Activated T-cell treated with anti-CD3 and anti-CD28 coated beads, Interleukin-2, amount 50 U/mL, for 48 hours (primary cell): ENCODE results near the gene FBXW8.
A peak's percentile ranks its signal among the peaks of the same experiment; 100 is the strongest.

ENCODE experiments used
- DNase-seq, 2 experiments: peaks; one replicate each; pipeline ENCODE4 v3.0.0-alpha.2; 2020

Gene FBXW8

DNA sequence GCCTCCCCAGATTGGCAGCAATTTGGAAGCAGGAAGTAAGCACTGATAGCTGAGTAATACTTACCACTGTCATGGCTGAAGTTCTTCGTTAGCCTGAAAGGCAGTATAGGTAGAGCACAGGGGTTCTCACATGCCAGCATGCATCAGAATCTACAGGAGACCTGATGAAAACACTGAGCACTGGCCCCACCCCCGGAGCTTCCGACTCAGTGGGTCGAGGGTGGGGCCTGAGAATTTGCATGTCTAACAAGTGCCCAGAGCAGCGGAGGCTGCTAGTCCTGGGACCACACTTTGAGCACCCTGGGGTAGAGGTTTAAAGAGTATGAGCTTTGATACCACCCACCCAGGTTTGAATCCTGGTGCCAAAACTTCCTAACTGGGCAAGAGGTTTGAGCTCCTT, 89.6 kb downstream of the FBXW8 start:
- no peak for DNase-seq

DNA sequence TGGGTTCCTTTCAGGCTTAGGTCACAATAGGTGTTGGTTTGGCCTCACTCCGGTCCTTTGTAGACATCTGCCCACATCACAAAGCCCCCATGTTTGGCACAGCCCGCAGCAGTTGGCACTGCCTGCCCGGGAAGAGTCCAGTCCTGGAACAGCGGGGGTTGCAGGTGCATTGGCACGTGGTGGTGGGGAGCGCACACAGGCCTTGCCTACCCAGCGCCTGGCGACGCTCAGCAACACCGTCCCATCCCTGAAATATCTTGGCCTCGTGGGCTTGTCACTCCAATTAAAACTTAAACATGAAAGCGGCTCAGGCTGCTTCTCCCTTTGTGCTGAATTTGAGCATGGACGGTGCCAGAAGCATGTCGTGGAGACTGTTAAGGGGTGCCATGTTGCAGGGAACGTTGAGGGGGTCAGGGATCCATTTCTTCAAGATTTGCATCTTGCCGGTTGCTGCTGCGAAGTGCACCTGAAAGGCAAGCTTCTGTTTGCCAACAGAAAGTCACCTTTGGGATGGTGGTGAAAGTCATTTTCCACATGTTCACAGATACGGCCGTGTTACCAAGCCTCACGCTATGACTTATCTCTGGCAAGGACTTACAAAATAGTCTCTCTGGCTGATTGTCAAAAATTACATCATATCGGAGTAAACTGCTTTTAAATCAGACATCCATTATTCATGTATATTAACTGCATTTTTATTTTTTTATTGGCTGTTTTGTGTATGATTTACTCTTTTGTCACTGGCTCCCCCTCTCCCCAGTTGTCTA, 91.5 kb downstream of the FBXW8 start:
- no peak for DNase-seq

DNA sequence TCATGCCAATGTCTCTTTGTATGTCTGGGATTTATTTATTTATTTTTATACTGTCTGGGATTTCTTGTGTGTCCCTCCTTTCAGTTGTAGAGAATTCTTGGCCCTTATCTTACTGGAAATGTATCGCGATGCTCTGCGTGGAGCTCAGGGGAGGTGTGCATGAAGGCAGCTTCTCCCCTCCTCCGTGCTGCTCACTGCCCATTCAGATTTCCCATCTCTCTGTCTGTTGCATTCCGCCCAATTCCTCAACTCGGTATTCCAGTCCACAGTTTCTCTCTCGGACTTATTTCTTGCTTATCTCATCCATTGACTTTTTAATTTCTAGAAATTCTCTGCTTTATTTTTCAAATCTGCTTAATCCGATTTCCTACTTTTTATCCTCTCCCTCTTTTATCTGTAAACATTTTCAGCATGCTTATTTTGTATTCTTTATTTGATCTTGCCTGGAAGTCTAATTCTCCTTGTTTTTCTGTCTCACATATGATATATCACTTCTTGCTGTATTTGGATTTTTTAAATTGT, 93.2 kb downstream of the FBXW8 start:
- no peak for DNase-seq

DNA sequence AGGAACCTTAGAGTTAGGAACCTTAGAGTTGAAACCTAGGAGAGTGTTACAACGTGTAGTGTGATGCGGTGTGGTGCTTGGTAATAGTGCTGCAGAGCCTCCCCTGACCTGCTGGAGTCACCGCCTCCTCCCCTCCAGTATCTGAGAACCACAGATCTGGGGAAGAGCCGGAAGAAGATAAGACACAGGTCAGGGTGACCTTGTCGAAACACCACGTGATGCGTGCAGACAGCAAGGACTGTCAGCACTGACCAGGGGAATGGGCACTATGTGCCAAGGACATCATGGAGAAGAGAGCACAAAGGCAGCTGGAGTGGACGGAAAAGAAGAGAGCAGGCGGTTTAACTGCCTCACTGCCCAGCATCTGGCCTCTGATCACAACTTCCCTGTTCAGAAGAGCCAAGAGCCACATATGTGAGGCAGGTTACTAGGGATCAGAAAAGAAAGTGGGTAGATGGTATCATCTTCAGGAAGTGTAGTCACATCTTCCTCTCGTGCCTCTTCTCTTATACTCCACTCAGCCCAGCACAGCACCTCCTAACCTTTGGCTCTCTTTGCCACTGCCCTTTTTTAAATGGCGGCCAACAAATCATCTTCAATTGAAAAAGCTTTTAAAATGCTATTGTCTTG, 94.8 kb downstream of the FBXW8 start:
- no peak for DNase-seq

DNA sequence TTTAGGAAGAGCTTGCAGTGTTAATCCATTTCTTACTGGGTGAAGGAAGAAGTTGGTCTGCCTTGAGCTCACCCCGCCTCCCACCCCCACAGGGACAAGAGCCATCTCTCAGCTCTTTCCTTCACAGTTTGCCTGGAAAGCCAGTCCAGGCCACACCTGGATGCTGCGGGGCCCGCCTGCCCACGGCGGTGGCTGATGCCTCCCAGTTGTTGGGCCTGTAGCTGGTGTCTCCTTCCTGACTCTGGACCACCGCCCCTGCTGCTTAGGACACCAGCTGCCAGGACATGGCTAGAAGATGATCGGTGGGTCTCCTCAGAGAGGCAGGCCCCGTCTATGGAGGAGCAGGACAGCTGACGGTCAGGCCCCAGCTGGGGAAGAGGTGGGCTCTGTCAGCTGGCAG, 95.6 kb downstream of the FBXW8 start:
- DNase-seq: no peak

DNA sequence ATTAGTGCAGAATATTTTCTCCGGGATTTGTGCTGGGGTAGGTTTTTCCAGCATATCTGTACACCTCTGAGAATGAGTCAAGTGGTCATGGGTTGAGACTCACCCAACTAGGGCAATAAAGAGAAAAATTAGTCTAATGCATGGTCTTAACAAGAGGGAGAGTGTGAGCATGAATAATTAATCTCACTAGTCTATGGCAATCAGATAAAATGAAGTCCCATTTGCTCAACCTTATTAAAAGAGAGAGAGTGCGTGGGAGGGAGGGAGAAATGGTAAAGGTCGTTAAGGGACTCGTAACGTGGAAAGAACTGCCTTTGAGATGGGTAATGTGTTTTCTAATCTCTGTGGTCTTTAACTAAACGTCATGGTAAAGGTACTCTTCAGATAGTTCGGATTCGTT, 96.8 kb downstream of the FBXW8 start:
- DNase-seq: no peak

DNA sequence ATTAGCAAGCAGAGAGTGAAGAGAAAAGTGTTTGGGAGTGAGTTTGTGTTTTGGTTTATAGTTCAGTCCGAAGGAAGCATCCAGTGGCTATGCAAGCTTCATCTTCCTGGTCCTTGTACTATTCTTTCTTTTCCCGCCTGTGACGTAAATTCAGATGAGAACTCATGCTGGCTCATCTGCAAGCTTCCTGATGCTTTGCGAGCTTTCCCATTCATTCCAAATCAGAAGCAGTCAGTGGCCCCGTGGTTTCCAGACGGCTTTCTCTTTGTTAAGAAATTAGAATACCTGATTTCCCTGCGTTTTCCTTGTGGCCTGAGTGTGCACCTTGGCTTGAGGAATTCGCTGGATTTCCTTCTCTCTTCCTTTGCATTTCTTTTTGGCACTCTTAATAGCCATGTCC, 99.0 kb downstream of the FBXW8 start:
- DNase-seq: no peak

DNA sequence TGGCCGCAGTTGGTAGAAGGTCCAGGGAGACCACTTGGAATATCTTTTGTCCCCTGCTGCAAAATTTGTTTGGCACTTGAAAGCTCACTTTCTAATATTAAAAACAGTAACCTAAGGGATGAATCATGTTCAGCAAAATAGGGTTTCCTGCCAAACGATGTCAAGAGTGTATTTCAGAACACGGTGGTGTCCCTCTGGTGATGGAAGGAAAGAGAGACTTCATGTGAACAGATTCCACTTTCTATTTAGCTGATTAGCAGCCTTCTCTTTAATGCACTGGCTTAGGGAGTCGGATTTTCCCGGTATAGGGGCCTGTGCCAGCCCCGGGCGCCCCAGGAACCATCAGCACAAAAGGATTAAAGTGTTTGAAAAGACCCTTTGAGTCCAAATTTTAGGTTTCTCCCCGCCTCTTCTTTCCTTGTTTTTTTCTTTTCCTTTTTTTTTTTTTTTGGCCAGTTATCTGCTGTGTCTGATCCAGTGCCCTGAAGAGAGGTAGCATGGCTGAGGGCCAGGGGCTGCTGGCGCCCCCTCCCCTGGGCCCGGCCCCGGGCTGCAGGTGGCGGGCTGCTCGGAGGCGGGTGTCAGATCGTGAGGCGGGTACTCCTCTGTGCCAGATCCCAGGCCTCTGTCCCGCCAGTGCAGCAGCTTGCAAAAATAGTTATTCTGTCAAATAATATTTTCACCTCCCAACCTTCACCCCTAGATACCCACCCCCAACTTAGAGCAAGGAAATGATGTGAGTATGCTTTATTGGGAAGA, 100.1 kb downstream of the FBXW8 start:
- DNase-seq: no peak

DNA sequence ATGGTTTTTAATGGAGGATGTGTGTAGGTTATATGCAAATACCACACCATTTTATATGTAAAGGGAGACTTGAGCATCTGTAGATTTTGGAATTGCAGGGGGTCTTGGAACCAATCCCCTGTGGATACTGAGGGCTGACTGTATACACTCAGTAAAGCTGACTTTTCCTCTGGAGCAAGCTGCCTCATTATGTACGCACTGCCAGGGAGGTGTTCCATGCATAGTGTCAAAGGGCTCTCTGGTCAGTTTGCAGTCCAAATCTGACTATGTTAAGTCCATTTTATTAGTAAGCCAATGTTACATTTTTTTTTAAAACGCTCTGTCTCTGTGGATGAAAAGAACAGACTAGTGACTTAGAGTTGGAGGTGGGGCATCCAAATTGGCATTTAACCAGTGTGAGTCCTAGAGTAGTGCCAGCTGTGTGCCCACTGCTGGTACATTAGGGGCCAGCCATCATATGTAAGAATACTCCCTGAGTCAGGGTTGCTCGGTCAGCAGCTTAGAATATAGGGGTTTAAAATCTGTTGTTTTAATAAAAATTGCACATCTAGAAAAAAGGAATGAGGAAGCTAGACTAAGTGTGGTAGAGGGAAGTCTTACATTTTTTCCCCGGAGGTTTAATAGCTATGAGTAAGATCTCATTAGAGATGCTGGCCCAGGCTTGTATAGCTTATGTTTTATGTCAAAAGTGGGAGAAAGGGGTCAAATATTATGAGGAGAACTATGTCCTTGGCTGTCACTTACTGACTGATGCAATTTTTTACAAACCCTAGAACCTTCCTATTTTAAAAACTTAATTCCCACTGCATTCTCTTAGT, 101.4 kb downstream of the FBXW8 start:
- no peak for DNase-seq

DNA sequence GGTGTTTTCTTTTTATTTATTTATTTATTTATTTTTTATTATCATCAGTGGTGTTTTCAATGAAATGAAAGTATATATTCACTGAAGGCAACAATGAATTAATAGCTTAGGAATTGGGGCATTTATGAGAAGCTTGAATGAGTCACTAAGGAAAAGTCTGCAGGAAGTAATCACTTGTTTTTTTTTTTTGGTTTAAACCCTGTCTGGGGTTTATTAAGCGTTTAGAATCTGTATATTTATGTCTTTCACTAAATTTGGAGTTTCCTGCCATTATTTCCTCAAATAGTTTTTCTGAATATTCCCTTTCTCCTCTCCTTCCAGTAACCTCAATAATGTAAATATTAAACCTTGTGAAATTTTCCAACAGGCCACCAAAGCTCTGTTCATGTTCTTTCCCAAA, 103.0 kb downstream of the FBXW8 start:
- DNase-seq: no peak

DNA sequence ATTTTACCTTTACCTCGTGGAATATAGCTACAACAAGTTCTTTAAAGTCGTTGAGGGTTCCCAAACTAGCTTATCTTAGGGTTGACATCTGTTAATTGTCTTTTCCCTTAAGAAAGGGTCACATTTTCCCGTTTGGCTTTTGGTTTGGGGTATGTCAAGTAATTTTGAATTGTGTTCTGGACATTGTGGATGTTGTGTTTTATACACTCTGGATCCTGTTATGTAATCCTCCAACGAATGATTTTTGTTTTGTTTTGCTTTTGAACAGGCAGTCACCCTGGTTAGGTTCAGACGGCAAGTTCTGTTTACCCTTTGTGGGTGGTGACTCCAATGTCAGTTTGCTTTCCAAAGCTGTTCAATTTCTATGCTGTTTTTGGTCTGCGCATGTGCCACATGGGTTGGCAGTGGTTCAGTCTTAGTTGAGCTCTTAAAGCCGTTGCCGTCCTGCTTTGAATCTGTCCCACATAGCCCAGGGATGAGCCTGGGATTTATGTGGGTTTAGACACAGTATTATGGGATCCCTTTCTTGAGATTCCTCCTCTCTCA, 103.7 kb downstream of the FBXW8 start:
- no peak for DNase-seq

DNA sequence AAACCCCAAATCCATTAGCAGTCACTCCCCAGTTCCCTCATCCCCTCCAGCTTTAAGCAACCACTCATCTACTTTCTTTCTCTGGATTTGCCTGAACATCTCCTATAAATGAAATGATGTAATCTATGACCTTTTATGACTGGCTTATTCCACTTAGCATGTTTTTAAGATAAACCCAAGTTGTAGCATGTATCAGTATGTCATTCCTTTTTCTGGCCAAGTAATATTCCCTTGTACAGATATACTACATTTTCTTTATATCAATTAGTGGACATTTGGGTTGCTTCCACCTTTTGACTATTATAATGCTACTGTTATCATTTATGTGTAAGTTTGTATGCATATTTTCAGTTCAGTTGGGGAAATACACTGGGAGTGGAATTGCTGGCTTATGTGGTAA, 105.1 kb downstream of the FBXW8 start:
- no peak for DNase-seq

DNA sequence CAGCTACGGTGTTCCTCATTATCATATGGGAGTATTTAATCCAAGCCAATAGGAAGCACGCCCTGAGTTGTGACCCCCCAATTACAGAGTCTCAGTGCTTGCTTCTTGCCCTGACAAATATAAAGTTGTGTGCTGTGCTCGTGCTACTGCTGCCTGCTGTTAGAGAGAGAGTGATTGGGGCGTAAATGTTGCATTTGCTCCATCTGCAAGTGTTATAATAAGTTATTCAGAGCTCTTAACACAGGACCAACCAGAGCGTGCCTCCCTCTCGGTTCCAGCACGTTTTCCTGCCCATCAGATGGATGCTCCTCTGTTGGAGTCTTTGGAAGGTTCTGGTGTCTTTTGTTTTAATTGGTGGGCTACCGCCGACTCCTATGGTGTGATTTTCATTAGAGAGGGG, 107.1 kb downstream of the FBXW8 start:
- no peak for DNase-seq

DNA sequence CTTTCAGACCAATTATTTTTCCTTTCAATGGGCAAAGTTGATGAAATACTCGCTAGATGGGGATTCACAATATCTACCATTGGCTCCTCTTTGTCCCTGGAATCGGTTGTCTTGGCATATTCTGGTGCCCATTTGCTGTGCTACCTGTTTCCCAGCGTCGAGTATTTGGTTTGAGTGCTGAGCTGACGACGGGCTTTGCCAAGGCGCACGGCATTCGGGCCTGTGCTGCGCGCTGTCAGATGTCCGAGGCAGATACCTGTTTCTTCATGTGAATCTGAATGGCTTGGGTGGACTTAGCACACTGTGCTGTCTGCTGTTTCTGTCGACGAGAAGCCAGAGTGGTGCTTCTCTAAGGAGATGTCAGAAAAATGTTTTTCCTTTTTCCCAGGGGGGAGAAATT, 107.5 kb downstream of the FBXW8 start:
- DNase-seq: no peak

DNA sequence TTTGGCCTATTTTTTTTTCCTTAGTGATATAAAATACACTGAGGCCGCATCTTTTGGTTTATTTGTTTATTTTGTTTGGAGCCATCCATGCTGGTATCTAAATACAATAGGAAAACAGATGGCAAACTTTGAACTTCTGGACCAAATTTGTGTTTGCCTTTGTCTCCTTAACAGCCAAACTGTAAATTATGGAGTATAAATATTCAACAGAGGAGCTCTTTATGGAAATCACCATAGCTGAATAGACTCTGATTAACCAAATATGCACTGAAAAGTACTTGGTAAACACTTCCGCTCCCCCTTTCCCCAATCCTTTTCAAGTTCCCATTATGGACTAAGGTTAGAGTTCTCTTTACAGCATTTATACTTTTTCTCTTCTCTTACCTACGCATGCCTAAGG, 107.9 kb downstream of the FBXW8 start:
- DNase-seq: no peak

DNA sequence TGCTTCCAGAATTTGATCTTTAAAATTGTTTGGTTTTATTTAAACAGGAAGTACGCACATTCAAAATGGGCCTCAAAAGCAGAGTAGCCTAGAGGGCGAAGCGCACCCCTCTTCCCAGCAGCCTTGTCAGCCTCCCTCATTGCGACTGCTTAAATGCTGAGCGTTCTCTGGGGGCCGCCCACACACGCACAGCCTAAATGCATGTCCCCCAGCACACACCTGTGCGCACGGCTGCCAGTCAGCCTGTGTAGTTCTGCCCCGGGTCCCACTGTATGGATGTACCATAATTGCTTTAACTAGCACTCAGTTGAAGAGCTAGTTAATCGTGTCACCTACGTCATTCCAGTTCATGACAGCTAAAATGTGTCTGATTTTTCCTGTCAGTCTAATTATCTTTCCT, 109.1 kb downstream of the FBXW8 start:
- DNase-seq: no peak

DNA sequence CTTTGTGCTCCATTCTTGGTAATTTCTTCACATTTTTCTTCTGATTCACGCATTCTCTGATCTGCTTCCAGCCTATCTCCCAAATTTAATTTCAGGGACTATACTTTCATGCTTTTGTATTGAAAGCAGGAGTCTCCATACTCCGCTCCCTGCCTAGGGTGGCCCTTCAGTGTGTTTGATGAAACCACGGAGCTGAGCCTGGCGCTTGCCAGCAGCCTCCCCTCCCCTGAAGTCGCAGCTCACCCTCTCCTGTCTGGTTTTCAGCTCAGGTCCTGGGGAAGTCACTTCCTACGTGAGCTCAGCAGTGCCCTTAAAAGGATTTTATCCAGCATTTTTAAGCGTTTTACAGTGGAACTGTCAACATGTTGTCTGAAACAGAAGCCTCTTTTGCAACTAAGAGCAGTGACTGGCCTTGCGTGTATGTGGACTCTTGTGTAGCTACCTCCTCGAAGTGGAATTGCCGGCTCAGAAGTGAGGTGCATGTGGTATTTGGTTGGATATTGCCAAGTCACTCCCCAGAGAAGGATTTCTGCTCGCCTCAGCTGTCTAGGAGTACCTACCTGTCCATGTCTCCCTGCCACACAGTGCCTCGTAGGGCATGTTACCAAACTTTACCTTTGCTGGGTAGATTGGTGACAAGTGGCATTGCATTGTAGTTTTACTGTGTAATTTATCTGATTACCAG, 109.9 kb downstream of the FBXW8 start:
- DNase-seq: peak in 1 of 2 experiments; percentile 11

DNA sequence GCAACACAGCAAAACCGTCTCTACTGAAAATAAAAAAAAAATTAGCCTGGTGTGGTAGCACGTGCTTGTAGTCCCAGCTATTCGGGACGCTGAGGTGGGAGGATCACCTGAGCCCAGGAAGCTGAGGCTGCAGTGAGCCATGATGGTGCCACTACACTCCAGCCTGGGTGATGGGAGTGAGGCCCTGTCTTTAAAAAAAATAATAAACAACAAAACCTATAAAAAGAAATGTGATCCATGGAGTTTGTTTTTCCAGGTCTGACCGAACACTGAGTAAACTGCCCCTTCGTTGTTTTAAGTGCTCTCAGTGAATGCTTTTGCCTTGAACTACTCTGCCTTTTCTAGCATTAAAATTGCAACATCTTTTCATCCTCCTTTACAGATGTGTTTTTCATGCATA, 111.7 kb downstream of the FBXW8 start:
- no peak for DNase-seq

DNA sequence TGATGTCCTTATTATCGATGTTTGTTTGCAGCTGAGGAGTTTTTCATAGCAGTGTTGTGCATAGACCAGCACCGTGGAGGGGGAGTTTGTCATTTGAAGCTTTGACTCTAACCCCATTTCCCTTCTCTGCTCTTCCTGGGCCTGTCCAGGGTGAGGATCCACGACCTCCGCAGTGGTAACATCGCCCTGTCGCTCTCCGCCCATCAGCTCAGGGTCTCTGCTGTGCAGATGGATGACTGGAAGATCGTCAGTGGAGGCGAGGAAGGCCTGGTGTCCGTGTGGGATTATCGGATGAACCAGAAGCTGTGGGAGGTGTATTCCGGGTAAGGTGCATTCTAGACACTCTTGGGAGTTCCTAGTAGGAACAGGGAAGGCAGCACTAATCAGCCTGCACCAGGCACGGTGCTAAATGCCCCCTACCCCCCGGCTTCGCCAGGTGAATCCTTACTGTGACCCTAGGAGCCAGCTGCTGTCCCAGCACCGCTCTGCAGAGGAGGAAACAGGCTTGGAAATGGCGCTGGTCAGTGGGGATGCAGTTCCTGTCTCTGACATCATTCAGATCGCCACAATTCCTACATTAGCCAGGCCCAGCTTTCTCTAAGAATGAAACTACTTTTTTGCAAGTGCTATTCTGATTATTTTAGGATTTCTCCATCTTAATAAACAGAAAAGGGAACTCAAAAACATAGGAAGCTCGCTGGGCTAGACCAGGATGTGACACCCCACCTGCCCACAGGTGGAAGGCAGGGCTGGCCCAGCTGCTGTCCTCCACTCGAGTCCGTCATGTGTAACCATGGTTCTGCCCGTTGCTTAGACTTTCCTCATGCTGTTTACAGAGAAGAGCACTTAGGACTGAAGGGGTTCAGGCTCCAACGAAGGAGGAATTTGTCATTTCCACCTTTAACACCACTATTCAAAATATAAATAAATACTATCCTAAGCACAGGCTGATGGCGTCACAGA, 113.5 kb downstream of the FBXW8 start:
- peak; percentile 4 to 5 for DNase-seq

DNA sequence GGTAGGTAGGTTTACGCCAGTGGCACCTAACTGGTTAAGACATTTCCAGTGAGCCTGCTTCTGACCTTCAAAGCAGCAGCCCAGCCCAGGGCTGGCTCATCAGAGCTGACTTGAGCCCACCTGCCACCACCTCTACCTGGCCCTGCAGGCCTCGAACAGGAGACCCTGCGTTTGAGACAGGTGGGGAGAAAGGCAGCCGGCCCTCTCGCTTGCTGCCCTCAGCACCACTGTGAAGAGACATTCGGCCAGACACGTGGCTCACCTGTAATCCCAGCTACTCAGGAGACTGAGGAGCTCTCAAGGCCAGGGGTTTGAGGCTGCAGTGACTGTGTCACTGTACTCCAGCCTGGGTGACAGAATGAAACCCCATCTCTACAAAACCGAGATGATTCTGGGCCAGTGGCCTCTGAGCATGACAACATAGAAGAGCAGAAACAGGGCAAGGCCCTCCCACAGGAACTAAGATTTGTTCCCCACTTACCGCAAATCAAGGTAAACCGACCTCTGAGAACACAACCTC, 114.3 kb downstream of the FBXW8 start:
- peak in 1 of 2 experiments; percentile 16 for DNase-seq
